ENCODE results near the gene DRAM2. TPM values are rescaled to one million over a fixed set of nuclear protein-coding genes. Genes with fewer than 3 reads are reported as not detected.

Gene DRAM2
- total and polyA plus RNA-seq, 2 of the 13 experiments (the other 11 are each of a cell fraction or from before 2014, with no cell fraction given), result 33.2 to 123 TPM

DNA sequence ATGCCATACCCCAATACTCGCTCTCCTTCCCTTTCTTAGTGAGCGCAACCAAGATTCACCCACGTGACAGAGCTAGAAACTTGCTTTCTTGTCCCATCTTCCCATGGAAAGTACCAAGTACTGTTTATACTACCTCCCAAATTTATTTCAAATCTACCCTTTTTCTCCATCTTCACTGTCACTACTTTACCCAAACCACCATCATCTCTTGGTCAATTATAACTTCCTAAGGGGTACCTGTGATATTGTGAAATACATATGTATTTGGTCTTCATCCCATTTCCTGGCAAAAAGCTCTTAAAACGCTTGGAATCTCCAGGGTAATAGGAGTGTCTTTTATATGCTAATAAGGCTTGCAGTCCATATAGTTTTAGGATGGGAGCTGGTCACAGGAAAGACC is 8.2 kb downstream of the DRAM2 start (continued):
- TF ChIP-seq, protein P1, sequence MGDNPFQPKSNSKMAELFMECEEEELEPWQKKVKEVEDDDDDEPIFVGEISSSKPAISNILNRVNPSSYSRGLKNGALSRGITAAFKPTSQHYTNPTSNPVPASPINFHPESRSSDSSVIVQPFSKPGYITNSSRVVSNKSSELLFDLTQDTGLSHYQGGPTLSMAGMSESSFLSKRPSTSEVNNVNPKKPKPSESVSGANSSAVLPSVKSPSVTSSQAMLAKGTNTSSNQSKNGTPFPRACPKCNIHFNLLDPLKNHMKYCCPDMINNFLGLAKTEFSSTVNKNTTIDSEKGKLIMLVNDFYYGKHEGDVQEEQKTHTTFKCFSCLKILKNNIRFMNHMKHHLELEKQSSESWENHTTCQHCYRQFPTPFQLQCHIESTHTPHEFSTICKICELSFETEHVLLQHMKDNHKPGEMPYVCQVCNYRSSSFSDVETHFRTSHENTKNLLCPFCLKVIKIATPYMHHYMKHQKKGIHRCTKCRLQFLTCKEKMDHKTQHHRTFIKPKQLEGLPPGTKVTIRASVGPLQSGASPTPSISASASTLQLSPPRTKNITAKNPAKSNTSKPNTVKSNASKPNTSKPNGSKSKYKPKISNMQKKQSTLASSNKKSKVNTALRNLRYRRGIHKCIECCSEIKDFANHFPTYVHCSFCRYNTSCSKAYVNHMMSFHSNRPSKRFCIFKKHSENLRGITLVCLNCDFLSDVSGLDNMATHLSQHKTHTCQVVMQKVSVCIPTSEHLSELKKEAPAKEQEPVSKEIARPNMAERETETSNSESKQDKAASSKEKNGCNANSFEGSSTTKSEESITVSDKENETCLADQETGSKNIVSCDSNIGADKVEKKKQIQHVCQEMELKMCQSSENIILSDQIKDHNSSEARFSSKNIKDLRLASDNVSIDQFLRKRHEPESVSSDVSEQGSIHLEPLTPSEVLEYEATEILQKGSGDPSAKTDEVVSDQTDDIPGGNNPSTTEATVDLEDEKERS (CRISPR knock-in tag; IDR thresholded peaks at IDR 0.05), result no peak
- TF ChIP-seq ZNF776 (CRISPR knock-in tag; IDR thresholded peaks at IDR 0.05) (no peak), JUNB (CRISPR knock-in tag; IDR thresholded peaks at IDR 0.05; ENCODE audit: borderline replicate concordance) (no peak), SMARCC2 (IDR thresholded peaks at IDR 0.05) (no peak)
- TF ChIP-seq, protein P2, sequence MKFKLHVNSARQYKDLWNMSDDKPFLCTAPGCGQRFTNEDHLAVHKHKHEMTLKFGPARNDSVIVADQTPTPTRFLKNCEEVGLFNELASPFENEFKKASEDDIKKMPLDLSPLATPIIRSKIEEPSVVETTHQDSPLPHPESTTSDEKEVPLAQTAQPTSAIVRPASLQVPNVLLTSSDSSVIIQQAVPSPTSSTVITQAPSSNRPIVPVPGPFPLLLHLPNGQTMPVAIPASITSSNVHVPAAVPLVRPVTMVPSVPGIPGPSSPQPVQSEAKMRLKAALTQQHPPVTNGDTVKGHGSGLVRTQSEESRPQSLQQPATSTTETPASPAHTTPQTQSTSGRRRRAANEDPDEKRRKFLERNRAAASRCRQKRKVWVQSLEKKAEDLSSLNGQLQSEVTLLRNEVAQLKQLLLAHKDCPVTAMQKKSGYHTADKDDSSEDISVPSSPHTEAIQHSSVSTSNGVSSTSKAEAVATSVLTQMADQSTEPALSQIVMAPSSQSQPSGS (CRISPR knock-in tag; IDR thresholded peaks at IDR 0.05), result no peak

DNA sequence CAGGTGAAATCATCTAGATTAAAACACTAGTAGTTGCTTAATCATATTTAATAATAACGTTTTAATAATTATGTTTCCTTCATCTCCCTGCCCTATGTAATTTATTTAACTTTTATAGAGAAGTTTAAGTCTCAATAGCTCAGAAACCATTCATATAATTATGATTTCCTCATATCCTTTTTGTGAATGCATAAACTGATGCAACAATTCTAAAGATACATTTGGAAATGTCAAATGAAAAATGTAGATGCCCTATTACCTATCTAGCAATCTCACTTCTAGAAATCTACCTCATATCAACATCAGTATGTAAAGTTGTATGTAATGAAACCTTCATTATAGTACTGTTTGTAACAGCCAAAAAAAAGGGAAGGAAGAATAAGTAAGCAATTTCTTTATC is 10.5 kb downstream of the DRAM2 start:
- Histone ChIP-seq H3K4me2 (ENCODE audit: low read depth, low read length) (no peak overlapping the region), H3K9ac (ENCODE audit: insufficient read depth, low read depth, low read length) (no peak overlapping the region), H3K36me3 (replicated peaks in 1 of 2; ENCODE audit: control insufficient read depth in 1 of 2, insufficient read depth in 2 of 2, low read length in 2 of 2) (peaks cover 2 to 18% of the 10 kb centered on the region in 2 experiments; a peak in 4 of 5 replicates), H2AFZ (ENCODE audit: low read length) (no peak overlapping the region), H3K4me3 (replicated peaks in 1 of 3; ENCODE audit: insufficient read depth in 1 of 3, low read depth in 2 of 3, low read length in 3 of 3) (no peak overlapping the region), H3K9me3 (ENCODE audit: low read length) (no peaks in the 10 kb centered on the region), H3K79me2 (ENCODE audit: insufficient read depth, low read length) (no peaks in the 10 kb centered on the region), H3K4me1 (ENCODE audit: insufficient read depth, low read length) (no peaks in the 10 kb centered on the region), H3K27ac (ENCODE audit: extremely low read length, insufficient read depth, low read length) (no peak overlapping the region), H4K20me1 (ENCODE audit: insufficient read depth, low read length) (no peaks in the 10 kb centered on the region), H3K27me3 (ENCODE audit: control insufficient read depth in 1 of 2, insufficient read depth in 2 of 2, low read length in 2 of 2) (no peaks in the 10 kb centered on the region)
- no TSS peak for BruUV-seq (replicated peaks)
- ATAC-seq (no peak), FAIRE-seq (no peak), DNase-seq (ENCODE audit: low spot score) (no peak)
- in situ Hi-C loops (cut with HindIII; ENCODE audit: extremely low pct_ligation_motif_present, low pct_unique_long_range_greater_than_20kb), result no loop called here
- ChIA-PET POLR2A (no interaction called here), CTCF (ENCODE audit: low intra/inter-chr PET ratio, low total read pairs) (no interaction called here)
- intact Hi-C loops (cut with micrococcal nuclease; ENCODE audit: unreplicated experiment), result no loop called here
- WGBS (ENCODE audit: low lambda C conversion rate), result 38% methylated on average over 1 of the region's 1 CpG
- TF ChIP-seq MYC (CRISPR knock-in tag; IDR thresholded peaks at IDR 0.05; ENCODE audit: borderline replicate concordance) (no peak), RELA (CRISPR knock-in tag; IDR thresholded peaks at IDR 0.05) (no peak), KAT7 (CRISPR knock-in tag; IDR thresholded peaks at IDR 0.05; ENCODE audit: borderline replicate concordance) (no peak), POLR2AphosphoS5 (IDR thresholded peaks at IDR 0.05; ENCODE audit: low read depth, low read length) (no peak), MXI1 (IDR thresholded peaks at IDR 0.05; ENCODE audit: borderline replicate concordance, low read depth, low read length) (no peak), CHD2 (IDR thresholded peaks at IDR 0.05; ENCODE audit: low read depth, low read length) (no peak)
- TF ChIP-seq, protein P3, sequence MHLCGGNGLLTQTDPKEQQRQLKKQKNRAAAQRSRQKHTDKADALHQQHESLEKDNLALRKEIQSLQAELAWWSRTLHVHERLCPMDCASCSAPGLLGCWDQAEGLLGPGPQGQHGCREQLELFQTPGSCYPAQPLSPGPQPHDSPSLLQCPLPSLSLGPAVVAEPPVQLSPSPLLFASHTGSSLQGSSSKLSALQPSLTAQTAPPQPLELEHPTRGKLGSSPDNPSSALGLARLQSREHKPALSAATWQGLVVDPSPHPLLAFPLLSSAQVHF (CRISPR knock-in tag; IDR thresholded peaks at IDR 0.05), result no peak
- TF ChIP-seq, protein P4, sequence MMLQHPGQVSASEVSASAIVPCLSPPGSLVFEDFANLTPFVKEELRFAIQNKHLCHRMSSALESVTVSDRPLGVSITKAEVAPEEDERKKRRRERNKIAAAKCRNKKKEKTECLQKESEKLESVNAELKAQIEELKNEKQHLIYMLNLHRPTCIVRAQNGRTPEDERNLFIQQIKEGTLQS (CRISPR knock-in tag; IDR thresholded peaks at IDR 0.05), result no peak
- TF ChIP-seq, protein P5, sequence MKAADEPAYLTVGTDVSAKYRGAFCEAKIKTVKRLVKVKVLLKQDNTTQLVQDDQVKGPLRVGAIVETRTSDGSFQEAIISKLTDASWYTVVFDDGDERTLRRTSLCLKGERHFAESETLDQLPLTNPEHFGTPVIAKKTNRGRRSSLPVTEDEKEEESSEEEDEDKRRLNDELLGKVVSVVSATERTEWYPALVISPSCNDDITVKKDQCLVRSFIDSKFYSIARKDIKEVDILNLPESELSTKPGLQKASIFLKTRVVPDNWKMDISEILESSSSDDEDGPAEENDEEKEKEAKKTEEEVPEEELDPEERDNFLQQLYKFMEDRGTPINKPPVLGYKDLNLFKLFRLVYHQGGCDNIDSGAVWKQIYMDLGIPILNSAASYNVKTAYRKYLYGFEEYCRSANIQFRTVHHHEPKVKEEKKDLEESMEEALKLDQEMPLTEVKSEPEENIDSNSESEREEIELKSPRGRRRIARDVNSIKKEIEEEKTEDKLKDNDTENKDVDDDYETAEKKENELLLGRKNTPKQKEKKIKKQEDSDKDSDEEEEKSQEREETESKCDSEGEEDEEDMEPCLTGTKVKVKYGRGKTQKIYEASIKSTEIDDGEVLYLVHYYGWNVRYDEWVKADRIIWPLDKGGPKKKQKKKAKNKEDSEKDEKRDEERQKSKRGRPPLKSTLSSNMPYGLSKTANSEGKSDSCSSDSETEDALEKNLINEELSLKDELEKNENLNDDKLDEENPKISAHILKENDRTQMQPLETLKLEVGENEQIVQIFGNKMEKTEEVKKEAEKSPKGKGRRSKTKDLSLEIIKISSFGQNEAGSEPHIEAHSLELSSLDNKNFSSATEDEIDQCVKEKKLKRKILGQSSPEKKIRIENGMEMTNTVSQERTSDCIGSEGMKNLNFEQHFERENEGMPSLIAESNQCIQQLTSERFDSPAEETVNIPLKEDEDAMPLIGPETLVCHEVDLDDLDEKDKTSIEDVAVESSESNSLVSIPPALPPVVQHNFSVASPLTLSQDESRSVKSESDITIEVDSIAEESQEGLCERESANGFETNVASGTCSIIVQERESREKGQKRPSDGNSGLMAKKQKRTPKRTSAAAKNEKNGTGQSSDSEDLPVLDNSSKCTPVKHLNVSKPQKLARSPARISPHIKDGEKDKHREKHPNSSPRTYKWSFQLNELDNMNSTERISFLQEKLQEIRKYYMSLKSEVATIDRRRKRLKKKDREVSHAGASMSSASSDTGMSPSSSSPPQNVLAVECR (CRISPR knock-in tag; IDR thresholded peaks at IDR 0.05; ENCODE audit: borderline replicate concordance), result no peak
